Measurements from ENCODE around the gene FAF1. TPM values are rescaled to one million over a fixed set of nuclear protein-coding genes. Genes with fewer than 3 reads are reported as not detected.

FAF1 gene
- total RNA-seq, 2 experiments from 2014 or later: 42.3 to 114 TPM

DNA sequence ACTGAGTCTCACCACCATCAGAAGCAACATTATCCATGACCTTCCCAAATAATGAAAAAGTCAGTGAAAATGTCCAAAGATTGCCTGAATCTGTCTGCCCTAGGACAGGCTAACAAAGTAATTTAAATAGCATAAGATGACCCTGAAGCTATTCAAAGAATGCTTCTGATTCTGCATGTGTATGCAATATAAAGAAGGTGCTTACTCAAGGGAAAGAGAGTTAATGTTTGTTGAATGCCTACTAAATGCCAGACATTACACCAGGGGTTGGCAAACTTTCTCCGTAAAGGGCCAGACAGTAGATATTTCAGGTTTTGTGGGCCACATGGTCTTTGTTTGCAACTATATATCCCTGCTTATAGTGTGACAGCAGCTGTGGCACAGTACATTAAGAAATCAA is 314.9 kb downstream of the FAF1 start:
- Histone ChIP-seq H3K36me3 (ENCODE audit: insufficient read depth, low read length) (peaks cover 12% of the 10 kb centered on the region; the same call in 1 of the 2 replicates), H3K4me3 (ENCODE audit: low read depth, low read length, poor library complexity, severe bottlenecking) (no peak overlapping the region), H3K9me2 (ENCODE audit: insufficient read depth, low read length) (no peaks in the 10 kb centered on the region), H4K20me1 (ENCODE audit: insufficient read depth, low read length) (no peaks in the 10 kb centered on the region), H2AFZ (ENCODE audit: low read length) (no peak overlapping the region), H3K27ac (ENCODE audit: low read depth, low read length, poor library complexity, severe bottlenecking) (no peak overlapping the region), H3K4me1 (ENCODE audit: insufficient read depth, low read length, poor library complexity, severe bottlenecking) (no peaks in the 10 kb centered on the region), H3K79me2 (ENCODE audit: insufficient read depth, low read depth, low read length) (no peaks in the 10 kb centered on the region), H3K9me3 (ENCODE audit: low read length) (no peaks in the 10 kb centered on the region), H3K4me2 (ENCODE audit: low read length) (no peak overlapping the region)
- ChIA-PET POLR2A (interaction anchor here (0.9 kb wide), 1 partner anchor 12 kb away, joined by 3 read pairs; no protein-coding TSS in a partner anchor), CTCF (ENCODE audit: unreplicated experiment) (no interaction called here)
- DNase-seq (ENCODE audit: low spot score): no peak
- no peak for TF ChIP-seq EZH2phosphoT487 (IDR thresholded peaks at IDR 0.05; ENCODE audit: borderline replicate concordance, low read depth, low read length)
- TF ChIP-seq, protein P1, sequence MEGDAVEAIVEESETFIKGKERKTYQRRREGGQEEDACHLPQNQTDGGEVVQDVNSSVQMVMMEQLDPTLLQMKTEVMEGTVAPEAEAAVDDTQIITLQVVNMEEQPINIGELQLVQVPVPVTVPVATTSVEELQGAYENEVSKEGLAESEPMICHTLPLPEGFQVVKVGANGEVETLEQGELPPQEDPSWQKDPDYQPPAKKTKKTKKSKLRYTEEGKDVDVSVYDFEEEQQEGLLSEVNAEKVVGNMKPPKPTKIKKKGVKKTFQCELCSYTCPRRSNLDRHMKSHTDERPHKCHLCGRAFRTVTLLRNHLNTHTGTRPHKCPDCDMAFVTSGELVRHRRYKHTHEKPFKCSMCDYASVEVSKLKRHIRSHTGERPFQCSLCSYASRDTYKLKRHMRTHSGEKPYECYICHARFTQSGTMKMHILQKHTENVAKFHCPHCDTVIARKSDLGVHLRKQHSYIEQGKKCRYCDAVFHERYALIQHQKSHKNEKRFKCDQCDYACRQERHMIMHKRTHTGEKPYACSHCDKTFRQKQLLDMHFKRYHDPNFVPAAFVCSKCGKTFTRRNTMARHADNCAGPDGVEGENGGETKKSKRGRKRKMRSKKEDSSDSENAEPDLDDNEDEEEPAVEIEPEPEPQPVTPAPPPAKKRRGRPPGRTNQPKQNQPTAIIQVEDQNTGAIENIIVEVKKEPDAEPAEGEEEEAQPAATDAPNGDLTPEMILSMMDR (conservative IDR thresholded peaks at IDR 0.05; ENCODE audit: low read length): no peak
- intact Hi-C loops (cut with micrococcal nuclease; ENCODE audit: unreplicated experiment): no loop called here
- BruUV-seq (replicated peaks): no TSS peak

DNA sequence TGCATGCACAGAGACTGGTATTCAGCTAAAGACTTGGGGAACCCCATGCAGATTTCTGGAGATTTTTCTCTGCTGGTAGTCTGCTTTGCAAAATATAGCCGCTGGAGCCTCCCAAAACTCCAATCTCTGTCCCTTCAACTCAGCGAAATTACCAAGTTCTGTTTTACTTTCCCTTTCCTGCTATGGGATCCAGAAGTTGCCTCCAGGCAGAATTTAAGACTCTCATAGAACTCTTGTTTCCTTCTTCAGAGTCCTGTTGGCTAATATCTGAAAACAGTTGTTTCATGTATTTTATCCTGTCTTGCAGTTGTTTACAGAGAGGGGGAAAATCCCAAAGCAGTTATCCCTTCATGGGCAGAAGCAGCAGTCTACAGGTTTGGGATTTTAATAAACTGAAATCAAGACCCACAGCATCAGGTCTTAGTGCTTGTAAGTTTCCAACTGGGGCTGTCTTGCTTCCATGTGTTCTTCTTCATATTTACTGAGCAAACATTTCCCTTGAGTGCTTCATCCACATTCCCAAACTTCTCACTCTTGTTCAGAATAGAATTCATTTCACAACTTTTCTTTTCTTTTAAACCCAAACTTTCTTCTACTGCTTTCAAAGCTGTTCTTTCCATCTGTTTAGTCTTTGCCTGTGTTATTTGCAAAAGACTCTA is 315.5 kb downstream of the FAF1 start:
- Histone ChIP-seq H2AFZ (ENCODE audit: low read length) (no peak overlapping the region), H4K20me1 (ENCODE audit: insufficient read depth, low read length) (no peaks in the 10 kb centered on the region), H3K4me1 (ENCODE audit: insufficient read depth, low read length, poor library complexity, severe bottlenecking) (no peaks in the 10 kb centered on the region), H3K79me2 (ENCODE audit: insufficient read depth, low read depth, low read length) (no peaks in the 10 kb centered on the region), H3K9me2 (ENCODE audit: insufficient read depth, low read length) (no peaks in the 10 kb centered on the region), H3K36me3 (ENCODE audit: insufficient read depth, low read length) (peaks cover 12% of the 10 kb centered on the region; the same call in 1 of the 2 replicates), H3K4me2 (ENCODE audit: low read length) (no peak overlapping the region), H3K4me3 (ENCODE audit: low read depth, low read length, poor library complexity, severe bottlenecking) (no peak overlapping the region), H3K9me3 (ENCODE audit: low read length) (no peaks in the 10 kb centered on the region), H3K27ac (ENCODE audit: low read depth, low read length, poor library complexity, severe bottlenecking) (no peak overlapping the region)
- intact Hi-C loops (cut with micrococcal nuclease; ENCODE audit: unreplicated experiment): no loop called here
- no peak for DNase-seq (ENCODE audit: low spot score)
- BruUV-seq (replicated peaks): no TSS peak
- CTCF ChIA-PET (ENCODE audit: unreplicated experiment): no interaction called here
- POLR2A ChIA-PET: interaction anchor here (0.6 to 2.2 kb wide), 5 partner anchors 11 to 1116 kb away, joined by 3 to 6 read pairs (median 3); no protein-coding TSS in a partner anchor
- no peak for TF ChIP-seq EZH2phosphoT487 (IDR thresholded peaks at IDR 0.05; ENCODE audit: borderline replicate concordance, low read depth, low read length)

DNA sequence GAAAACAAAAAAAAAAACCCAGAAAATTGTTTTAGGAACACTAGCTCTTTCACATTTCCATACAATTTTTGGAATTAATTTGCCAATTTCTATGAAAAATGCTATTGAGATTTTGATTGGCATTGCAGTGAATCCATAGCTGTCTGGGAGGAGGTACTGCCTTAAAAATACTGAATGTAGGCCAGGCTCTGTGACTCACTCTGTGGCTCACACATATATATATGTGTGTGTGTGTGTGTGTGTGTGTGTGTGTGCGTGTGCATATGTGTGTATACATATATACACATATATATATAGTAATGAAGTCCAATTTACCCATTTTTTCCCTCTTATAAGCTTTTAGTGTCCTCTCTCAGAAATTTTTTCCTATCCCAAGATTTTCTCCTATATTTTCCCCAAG is 322.6 kb downstream of the FAF1 start:
- no peak for DNase-seq (ENCODE audit: low spot score)
- ChIA-PET POLR2A (interaction anchor here (1.0 to 1.5 kb wide), 3 partner anchors 9 to 16 kb away, joined by 3 to 4 read pairs (median 4); no protein-coding TSS in a partner anchor), CTCF (ENCODE audit: unreplicated experiment) (no interaction called here)
- Histone ChIP-seq H3K4me1 (ENCODE audit: insufficient read depth, low read length, poor library complexity, severe bottlenecking) (no peaks in the 10 kb centered on the region), H3K36me3 (ENCODE audit: insufficient read depth, low read length) (no peaks in the 10 kb centered on the region), H2AFZ (ENCODE audit: low read length) (no peak overlapping the region), H3K9me3 (ENCODE audit: low read length) (no peaks in the 10 kb centered on the region), H3K79me2 (ENCODE audit: insufficient read depth, low read depth, low read length) (no peaks in the 10 kb centered on the region), H3K4me3 (ENCODE audit: low read depth, low read length, poor library complexity, severe bottlenecking) (no peak overlapping the region), H3K27ac (ENCODE audit: low read depth, low read length, poor library complexity, severe bottlenecking) (no peak overlapping the region), H3K9me2 (ENCODE audit: insufficient read depth, low read length) (no peaks in the 10 kb centered on the region), H3K4me2 (ENCODE audit: low read length) (no peak overlapping the region), H4K20me1 (ENCODE audit: insufficient read depth, low read length) (no peaks in the 10 kb centered on the region)
- TF ChIP-seq, protein P1 (conservative IDR thresholded peaks at IDR 0.05; ENCODE audit: low read length): no peak
- TF ChIP-seq EZH2phosphoT487 (IDR thresholded peaks at IDR 0.05; ENCODE audit: borderline replicate concordance, low read depth, low read length): no peak
- intact Hi-C loops (cut with micrococcal nuclease; ENCODE audit: unreplicated experiment): no loop called here
- no TSS peak for BruUV-seq (replicated peaks)

Data from OCI-LY7 (cell line).